Choroid plexus epithelial cell (primary cell): Measurements from ENCODE around the gene EGLN2.
"Not testable (repeated sequence)": the region's sequence is repeated elsewhere in the genome, so short reads cannot be mapped to it uniquely, and the experiment has no call there.

Experiments
- DNase-seq: peaks from one replicate; pipeline ENCODE4 v3.0.0-alpha.2; 2010; ENCODE audit warnings: low read depth
- H3K4me3 ChIP-seq: 2 replicates; pipeline ENCODE4 v1.5.1; 2011; ENCODE audit warnings: low read depth, mild to moderate bottlenecking, control low read depth, low read length, moderate library complexity
- CTCF ChIP-seq: conservative IDR thresholded peaks from 2 replicates; pipeline ENCODE4 v1.5.1; 2011; ENCODE audit warnings: low read depth, mild to moderate bottlenecking, control low read depth, inconsistent platforms, low read length, moderate library complexity

EGLN2 gene

GRCh38 chr19:40777937-40778705 lies 20.9 kb upstream of the EGLN2 start, which contains the start of gene RAB4B:
RAB4B (plus strand) TSS chr19:40778247; CDS start chr19:40778376, 129 bp downstream.
- H3K4me3 ChIP-seq = peak within 1 kb of the TSS; percentile 91
- DNase-seq = peak; percentile 100
- no peak for TF ChIP-seq CTCF

- DNase-seq = peak; percentile 60
- TF ChIP-seq CTCF = no peak
- peak overlapping the region; percentile 91 for H3K4me3 ChIP-seq
Observed at GRCh38 chr19:40778706-40779284, 20.2 kb upstream of the EGLN2 start.

GRCh38 chr19:40780582-40780981 lies 18.4 kb upstream of the EGLN2 start:
- TF ChIP-seq CTCF = no peak
- no peak for DNase-seq

GRCh38 chr19:40781140-40781539 lies 17.9 kb upstream of the EGLN2 start:
- H3K4me3 ChIP-seq = no peak overlapping the region
- no peak for TF ChIP-seq CTCF

More at GRCh38 chr19:40780582-40780981, 18.4 kb upstream of the EGLN2 start:
- H3K4me3 ChIP-seq = no peak overlapping the region

GRCh38 chr19:40783711-40784110 lies 15.3 kb upstream of the EGLN2 start:
- no peak overlapping the region for H3K4me3 ChIP-seq
- TF ChIP-seq CTCF = no peak
- DNase-seq = no peak

More at GRCh38 chr19:40781140-40781539, 17.9 kb upstream of the EGLN2 start:
- no peak for DNase-seq

GRCh38 chr19:40784146-40784545 lies 14.8 kb upstream of the EGLN2 start:
- not testable (repeated sequence) for DNase-seq, H3K4me3 ChIP-seq

GRCh38 chr19:40785526-40785925 lies 13.5 kb upstream of the EGLN2 start:
- no peak overlapping the region for H3K4me3 ChIP-seq
- DNase-seq = no peak
- TF ChIP-seq CTCF = no peak
